Ectodermal cell (in vitro differentiated cells): ENCODE data around the gene PIN1.

Experiments used
- H3K27ac ChIP-seq: 2 replicates; pipeline ENCODE4 v1.7.0; 2013; ENCODE audit warnings: mild to moderate bottlenecking, low read depth, low read length; ENCODE audit not compliant: insufficient read depth, poor library complexity, severe bottlenecking
- H3K27me3 ChIP-seq: 2 replicates; pipeline ENCODE4 v1.7.0; 2013; ENCODE audit warnings: mild to moderate bottlenecking, low read length; ENCODE audit not compliant: insufficient read depth, control insufficient read depth, poor library complexity, severe bottlenecking
- H3K36me3 ChIP-seq: one replicate; pipeline ENCODE4 v1.7.0; 2013; ENCODE audit warnings: low read length; ENCODE audit not compliant: control insufficient read depth, insufficient read depth
- H3K4me1 ChIP-seq: one replicate; pipeline ENCODE4 v1.7.0; 2013; ENCODE audit warnings: low read length; ENCODE audit not compliant: control insufficient read depth, insufficient read depth
- H3K4me3 ChIP-seq: 2 replicates; pipeline ENCODE4 v1.7.0; 2013; ENCODE audit warnings: low read depth, low read length, control low read depth; ENCODE audit not compliant: insufficient read depth
- H3K9me3 ChIP-seq: 2 replicates; pipeline ENCODE4 v1.7.0; 2013; ENCODE audit warnings: mild to moderate bottlenecking, low read length, moderate library complexity; ENCODE audit not compliant: control insufficient read depth
- WGBS, 2 experiments: methylation state at CpG; one replicate each; pipeline ENCODE4 v1.1.7; 2013; ENCODE audit warnings: missing lambda C conversion rate in 2 of 2; 5-methylcytosine and 5-hydroxymethylcytosine counted together

The PIN1 gene

DNA sequence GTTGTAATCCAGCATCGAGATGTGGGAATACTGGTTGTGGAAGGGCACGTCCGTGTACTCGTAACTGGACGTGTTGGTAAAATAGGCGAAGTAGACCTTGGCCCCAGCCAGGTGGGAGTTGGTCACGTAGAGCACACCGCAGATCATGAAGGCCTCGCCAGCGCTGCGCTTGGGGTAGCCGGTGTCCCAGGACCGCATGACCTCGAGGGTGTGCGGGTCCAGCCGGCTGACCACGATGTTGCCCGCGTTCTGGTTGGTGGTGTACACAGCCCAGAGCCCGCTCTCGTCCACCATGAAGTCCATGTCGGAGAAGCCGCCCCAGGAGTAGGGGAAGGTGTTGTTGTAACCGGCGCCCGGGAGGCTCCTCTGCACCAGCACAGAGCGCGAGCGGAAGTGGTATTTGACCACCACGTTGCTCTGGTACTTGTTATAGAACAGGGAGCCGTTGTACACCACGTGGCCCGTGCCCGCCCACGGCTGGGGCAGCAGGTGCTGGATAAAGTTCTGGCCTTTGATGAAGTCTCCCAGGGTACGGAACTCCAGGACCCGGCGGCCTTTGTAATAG is 19.2 kb downstream of the PIN1 start:
- Histone ChIP-seq H3K36me3 (no peaks in the 10 kb centered on the region), H3K27ac (no peak overlapping the region), H3K4me1 (peaks cover 11% of the 10 kb centered on the region), H3K4me3 (no peak overlapping the region), H3K9me3 (no peaks in the 10 kb centered on the region), H3K27me3 (no peaks in the 10 kb centered on the region)
- WGBS, 2 experiments = 96 to 97% methylated on average over 38 of the region's 38 CpGs

DNA sequence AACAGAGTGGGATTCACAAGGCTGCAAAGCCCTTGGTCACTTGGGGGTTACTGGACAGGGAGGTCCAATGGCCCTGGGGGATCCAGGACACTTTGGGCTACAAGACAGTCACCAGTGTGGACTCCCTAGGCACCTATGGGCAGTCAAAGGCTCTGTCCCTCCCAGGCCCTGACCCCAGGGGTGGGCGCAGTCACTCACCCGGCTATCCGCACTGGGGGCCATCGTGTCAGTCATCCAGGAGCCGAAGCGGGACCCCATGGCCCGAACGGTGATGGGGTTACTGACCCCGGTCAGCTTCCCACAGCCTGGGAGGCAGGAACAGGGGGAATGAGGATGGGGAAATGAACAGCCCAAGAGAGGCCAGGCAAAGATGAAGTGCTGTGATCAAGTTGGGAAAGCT is 21.5 kb downstream of the PIN1 start:
- WGBS, 2 experiments = 97 to 98% methylated on average over 9 of the region's 9 CpGs
- H3K9me3 ChIP-seq = no peaks in the 10 kb centered on the region
- H3K4me1 ChIP-seq = no peaks in the 10 kb centered on the region
- no peaks in the 10 kb centered on the region for H3K36me3 ChIP-seq
- no peak overlapping the region for H3K27ac ChIP-seq
- no peaks in the 10 kb centered on the region for H3K27me3 ChIP-seq
- no peak overlapping the region for H3K4me3 ChIP-seq

DNA sequence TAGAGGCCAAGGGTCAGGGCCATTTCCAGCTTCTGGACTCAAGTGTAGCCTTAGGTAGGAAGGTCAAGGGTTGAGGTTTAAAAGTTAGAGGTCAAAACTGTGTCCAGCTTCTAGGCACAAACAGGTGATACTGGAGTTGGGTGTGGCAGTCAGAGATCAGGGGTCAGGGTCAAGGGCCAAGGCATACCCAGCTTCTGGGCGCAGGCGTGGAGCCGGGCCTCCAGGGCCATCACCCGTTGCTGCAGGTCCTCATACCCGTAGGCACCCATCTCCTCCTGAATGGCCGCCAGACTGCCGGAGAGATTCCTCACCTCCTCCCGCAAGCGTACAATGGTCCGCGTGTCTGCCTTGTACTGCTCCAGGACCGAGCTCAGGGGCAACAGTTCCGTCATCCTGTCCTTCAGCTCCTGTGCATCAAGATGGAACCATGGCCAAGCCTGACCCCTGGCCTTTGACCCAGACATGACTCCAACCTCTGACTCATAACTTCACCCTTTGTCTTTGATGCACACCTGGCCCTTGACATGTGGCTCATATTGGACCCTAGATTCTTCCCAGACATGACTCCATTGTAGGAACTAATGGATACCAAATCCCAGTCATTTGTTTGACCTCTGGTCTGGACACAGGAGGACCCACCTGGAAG is 22.1 kb downstream of the PIN1 start:
- Histone ChIP-seq H3K27me3 (no peaks in the 10 kb centered on the region), H3K9me3 (no peaks in the 10 kb centered on the region), H3K36me3 (no peaks in the 10 kb centered on the region), H3K27ac (no peak overlapping the region), H3K4me3 (no peak overlapping the region), H3K4me1 (no peaks in the 10 kb centered on the region)
- WGBS, 2 experiments = 96% methylated on average over 13 of the region's 13 CpGs

DNA sequence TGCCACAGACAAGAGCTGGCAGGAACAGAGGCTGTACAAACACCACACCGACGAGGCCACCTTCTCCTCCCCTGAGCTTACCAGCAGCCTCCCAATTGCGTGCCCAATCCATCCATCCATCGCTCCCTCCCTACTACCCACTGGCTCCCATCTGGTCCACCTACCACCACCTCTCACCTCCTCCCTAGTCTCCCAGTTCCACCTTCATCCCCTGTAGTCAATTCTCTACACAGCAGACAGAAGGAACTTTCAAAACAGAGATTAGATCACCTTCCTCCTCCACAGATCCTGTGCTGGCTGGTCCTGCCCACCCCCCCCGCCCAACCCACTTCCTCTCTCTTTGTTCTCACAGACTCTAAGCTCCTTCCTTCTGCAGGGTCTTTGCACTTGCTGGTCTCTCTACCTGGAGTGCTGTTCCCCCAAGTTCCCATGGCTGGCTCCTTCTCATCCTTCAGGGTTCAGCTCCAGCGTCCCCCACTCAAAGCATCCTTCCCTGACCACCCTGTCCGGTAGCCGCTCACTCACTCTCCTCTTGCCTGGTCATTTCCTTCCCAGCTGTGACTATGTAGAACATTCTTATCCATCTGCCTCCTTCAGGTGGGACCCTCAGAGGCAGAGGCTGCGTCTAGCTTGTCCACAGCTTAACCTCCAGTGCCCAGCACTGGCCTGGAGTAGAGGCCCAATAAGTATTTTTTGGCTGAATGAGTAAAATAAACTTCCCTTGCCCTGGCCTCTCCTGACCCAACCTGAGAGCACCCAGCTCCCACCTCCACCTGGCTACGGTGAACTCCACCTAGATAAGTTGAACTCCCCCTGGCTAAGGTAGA is 23.0 kb downstream of the PIN1 start:
- Histone ChIP-seq H3K27me3 (no peaks in the 10 kb centered on the region), H3K27ac (no peak overlapping the region), H3K4me1 (no peaks in the 10 kb centered on the region), H3K4me3 (no peak overlapping the region), H3K9me3 (no peaks in the 10 kb centered on the region), H3K36me3 (no peaks in the 10 kb centered on the region)
- 88% methylated on average over 10 of the region's 10 CpGs for WGBS, 2 experiments

DNA sequence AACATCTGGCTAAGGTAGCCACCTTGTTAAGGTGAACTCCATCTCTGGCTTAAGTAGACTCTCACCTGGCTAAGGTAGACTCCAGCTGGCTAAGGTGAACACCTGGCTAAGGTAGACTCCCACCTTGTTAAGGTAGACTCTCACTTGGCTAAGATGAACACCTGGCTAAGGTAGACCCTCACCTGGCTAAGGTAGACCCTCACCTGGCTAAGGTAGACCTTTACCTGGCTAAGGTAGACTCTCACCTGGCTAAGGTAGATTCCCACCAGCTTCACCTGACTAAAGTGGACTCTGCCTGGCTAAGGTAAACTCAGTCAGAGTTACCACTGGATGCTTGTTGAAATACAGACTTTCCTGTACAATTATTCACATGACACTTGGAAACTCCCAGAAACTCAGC is 23.6 kb downstream of the PIN1 start:
- no peak overlapping the region for H3K4me3 ChIP-seq
- no peaks in the 10 kb centered on the region for H3K27me3 ChIP-seq
- no peaks in the 10 kb centered on the region for H3K9me3 ChIP-seq
- no peaks in the 10 kb centered on the region for H3K4me1 ChIP-seq
- H3K27ac ChIP-seq = no peak overlapping the region
- no peaks in the 10 kb centered on the region for H3K36me3 ChIP-seq

DNA sequence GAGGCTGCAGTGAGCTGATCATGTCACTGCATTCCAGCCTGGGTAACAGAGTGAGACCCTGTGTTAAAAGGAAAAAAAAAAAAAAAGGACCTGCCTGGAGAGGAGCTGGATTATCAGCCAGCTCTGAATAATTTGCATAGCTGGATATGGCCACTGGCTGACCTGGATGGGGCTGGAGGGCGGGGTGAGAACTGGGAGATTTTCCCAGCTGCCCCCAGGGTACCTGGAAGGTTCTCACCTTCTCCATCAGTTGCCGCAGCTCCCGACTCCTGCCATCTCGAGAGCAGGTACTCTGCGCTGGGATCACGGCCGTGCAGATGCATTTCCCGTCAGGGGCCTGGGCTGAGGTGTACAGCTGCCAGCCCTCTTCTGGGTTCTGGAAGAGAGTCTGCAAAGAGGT is 25.3 kb downstream of the PIN1 start:
- no peak overlapping the region for H3K27ac ChIP-seq
- H3K27me3 ChIP-seq = no peaks in the 10 kb centered on the region
- H3K36me3 ChIP-seq = no peaks in the 10 kb centered on the region
- H3K4me3 ChIP-seq = no peak overlapping the region
- WGBS, 2 experiments = 94 to 95% methylated on average over 8 of the region's 8 CpGs
- H3K4me1 ChIP-seq = no peaks in the 10 kb centered on the region
- H3K9me3 ChIP-seq = no peaks in the 10 kb centered on the region

DNA sequence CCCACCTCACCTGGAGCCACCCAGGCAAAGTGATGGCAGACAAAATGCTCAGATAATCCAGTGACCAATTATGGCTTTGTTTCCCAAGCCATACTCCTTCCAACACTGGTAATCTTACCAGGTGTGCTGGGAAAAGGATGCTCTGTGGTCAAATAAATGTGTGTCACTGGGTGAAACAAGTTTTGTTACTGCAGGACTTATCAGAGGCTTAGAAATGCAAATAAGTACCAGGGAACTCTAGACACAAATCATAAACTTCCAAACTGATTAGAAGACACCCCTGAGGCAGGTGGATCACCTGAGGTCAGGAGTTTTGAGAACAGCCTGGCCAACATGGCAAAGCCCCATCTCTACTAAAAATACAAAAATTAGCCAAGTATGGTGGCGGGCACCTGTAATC is 26.4 kb downstream of the PIN1 start:
- Histone ChIP-seq H3K4me1 (no peaks in the 10 kb centered on the region), H3K27me3 (no peaks in the 10 kb centered on the region), H3K36me3 (no peaks in the 10 kb centered on the region), H3K27ac (no peak overlapping the region), H3K9me3 (no peaks in the 10 kb centered on the region), H3K4me3 (no peak overlapping the region)
- WGBS, 2 experiments = 94 to 96% methylated on average over 1 of the region's 1 CpG

DNA sequence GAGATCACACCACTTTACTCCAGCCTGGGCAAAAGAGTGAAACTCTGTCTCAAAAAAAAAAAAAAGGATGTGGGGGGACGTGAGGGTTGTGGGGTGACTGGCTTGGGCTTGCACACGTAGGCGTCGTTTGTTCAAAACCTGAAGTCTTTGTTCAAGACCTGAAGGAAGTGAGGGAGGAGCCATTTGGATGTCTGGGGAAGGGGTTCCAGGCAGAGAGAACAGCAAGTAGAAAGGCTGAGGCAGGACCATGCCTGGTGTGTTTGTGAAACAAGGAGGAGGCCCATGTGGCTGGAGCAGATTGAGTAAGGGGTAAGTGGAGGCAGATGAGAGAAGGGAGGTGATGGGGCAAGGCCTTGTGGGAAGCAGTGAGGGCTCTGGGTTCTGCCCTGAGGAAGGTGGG is 27.8 kb downstream of the PIN1 start:
- no peaks in the 10 kb centered on the region for H3K4me1 ChIP-seq
- 94 to 97% methylated on average over 4 of the region's 4 CpGs for WGBS, 2 experiments
- no peaks in the 10 kb centered on the region for H3K36me3 ChIP-seq
- no peak overlapping the region for H3K27ac ChIP-seq
- H3K27me3 ChIP-seq = no peaks in the 10 kb centered on the region
- H3K9me3 ChIP-seq = no peaks in the 10 kb centered on the region
- no peak overlapping the region for H3K4me3 ChIP-seq

DNA sequence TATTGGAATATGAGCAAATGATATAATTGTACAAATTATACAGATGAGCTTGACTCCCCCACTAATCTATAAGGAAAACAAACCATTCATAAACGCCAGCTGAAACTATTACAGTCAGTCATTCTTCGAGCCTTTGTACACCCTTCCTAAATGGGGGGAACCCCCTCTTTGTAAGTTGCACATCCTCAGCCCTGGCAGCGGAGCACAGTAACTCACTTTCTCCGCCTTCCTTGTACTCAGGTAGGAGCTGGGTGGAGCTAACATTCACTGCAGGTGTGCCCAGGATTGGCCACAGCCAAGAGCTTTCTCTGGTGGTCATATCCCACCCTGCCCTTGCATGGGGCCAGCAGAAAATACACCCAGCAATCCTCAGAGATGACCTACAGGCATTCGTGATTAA is 28.6 kb downstream of the PIN1 start:
- H3K4me1 ChIP-seq = no peaks in the 10 kb centered on the region
- H3K4me3 ChIP-seq = no peak overlapping the region
- H3K27me3 ChIP-seq = no peaks in the 10 kb centered on the region
- 91% methylated on average over 5 of the region's 5 CpGs for WGBS, 2 experiments
- H3K36me3 ChIP-seq = no peaks in the 10 kb centered on the region
- no peaks in the 10 kb centered on the region for H3K9me3 ChIP-seq
- no peak overlapping the region for H3K27ac ChIP-seq

DNA sequence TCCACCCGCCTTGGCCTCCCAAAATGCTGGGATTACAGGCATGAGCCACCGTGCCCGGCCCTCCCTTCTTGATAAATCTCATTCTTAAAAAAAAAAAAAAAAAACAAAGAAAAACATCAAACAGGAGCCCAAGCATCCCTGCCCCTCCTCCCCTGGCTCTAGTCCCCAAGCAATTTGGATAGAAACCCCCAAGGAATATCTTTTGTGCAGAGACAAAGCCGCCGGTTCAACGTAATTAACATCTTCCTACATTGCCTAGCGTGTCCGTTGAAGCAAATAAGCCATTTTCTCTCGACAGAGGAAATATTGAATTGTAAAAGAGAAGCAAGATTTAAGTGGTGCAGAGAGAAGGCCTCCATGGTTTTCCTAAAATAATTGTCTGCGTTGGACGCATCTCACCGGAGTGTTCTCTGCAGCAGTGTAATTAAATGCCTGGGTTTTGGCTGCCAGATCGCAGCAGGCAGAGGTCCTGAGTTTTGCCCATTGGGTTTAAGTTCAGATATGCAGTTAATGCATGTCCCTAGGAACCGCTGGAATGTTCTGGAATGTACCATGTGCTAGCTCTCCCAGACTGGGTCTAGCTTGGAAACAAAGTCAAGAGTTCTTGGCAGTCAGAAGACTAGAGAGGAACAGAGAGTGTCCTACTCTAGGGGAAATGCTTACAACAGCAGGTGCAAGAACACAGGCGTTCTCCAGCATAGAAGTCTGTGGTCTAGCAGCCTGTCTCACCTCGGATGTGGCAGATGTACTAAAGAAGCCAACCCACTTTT is 30.8 kb downstream of the PIN1 start:
- H3K27ac ChIP-seq = peak overlapping the region; percentile 65
- H3K4me1 ChIP-seq = no peaks in the 10 kb centered on the region
- H3K27me3 ChIP-seq = no peaks in the 10 kb centered on the region
- no peaks in the 10 kb centered on the region for H3K9me3 ChIP-seq
- WGBS, 2 experiments = 59 to 68% methylated on average over 16 of the region's 16 CpGs
- no peak overlapping the region for H3K4me3 ChIP-seq
- no peaks in the 10 kb centered on the region for H3K36me3 ChIP-seq
